Fibroblast of lung (primary cell): ENCODE results near the gene KIF6.

ENCODE experiments used
- EZH2 ChIP-seq: IDR thresholded peaks from 2 replicates; pipeline ENCODE4 v1.5.1; 2012; ENCODE audit warnings: low read length, control low read depth, mild to moderate bottlenecking; ENCODE audit errors: missing control alignments
- TF ChIP-seq, protein P1 (sequence below), 2 donors: IDR thresholded peaks in 1 of 2; conservative IDR thresholded peaks in 1 of 2; 1 replicate in 1 of 2; 2 replicates in 1 of 2; pipeline ENCODE4 v1.5.1; 2011 to 2012; ENCODE audit warnings: low read length in 2 of 2, control low read depth in 1 of 2, inconsistent platforms in 1 of 2, low read depth in 1 of 2, mild to moderate bottlenecking in 1 of 2

DNA sequence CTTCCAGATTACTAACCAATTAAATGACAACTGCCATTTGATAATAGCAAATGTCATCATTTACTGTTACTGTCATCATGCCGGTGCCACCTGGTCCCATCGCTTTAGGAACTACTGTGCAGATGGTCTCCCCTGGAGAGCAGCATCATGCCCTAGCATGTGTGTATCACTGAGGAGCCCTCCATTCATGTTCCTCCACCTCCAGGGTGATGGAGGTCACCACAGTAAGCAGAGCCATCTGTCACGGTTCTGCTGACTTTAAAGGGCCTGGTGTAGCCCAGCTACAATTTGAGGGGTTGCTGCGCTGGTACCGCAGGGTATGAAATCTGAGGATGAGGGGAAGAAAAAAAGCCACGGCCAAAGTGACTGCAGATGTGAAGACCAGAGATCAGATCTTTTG, 283.9 kb downstream of the KIF6 start:
- TF ChIP-seq, protein P1, sequence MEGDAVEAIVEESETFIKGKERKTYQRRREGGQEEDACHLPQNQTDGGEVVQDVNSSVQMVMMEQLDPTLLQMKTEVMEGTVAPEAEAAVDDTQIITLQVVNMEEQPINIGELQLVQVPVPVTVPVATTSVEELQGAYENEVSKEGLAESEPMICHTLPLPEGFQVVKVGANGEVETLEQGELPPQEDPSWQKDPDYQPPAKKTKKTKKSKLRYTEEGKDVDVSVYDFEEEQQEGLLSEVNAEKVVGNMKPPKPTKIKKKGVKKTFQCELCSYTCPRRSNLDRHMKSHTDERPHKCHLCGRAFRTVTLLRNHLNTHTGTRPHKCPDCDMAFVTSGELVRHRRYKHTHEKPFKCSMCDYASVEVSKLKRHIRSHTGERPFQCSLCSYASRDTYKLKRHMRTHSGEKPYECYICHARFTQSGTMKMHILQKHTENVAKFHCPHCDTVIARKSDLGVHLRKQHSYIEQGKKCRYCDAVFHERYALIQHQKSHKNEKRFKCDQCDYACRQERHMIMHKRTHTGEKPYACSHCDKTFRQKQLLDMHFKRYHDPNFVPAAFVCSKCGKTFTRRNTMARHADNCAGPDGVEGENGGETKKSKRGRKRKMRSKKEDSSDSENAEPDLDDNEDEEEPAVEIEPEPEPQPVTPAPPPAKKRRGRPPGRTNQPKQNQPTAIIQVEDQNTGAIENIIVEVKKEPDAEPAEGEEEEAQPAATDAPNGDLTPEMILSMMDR (conservative IDR thresholded peaks at IDR 0.05 in 1 of 2, IDR thresholded peaks at IDR 0.05 in 1 of 2; ENCODE audit: low read depth in 1 of 2, low read length in 2 of 2): no peak
- no peak for TF ChIP-seq EZH2
